ENCODE results near the gene PLA2G7.

The PLA2G7 gene

GRCh38 chr6:46733341-46733801 lies 1.8 kb downstream of the PLA2G7 start:
- no peak for ATAC-seq (ENCODE audit: insufficient read depth, low read depth)
- no peak overlapping the region for H3K9ac ChIP-seq (ENCODE audit: low read depth, low read length)

GRCh38 chr6:46730921-46731461 lies 4.2 kb downstream of the PLA2G7 start:
- no peak overlapping the region for H3K9ac ChIP-seq (ENCODE audit: low read depth, low read length)
- ATAC-seq (ENCODE audit: insufficient read depth, low read depth) (no peak), DNase-seq (no peak)
- TF ChIP-seq CTCF (IDR thresholded peaks at IDR 0.05; ENCODE audit: borderline replicate concordance, extremely low read depth, low read length, poor library complexity, severe bottlenecking) (no peak), EZH2 (IDR thresholded peaks at IDR 0.05; ENCODE audit: borderline replicate concordance, low read depth, low read length, severe bottlenecking) (no peak)
- H3K4me2 ChIP-seq (ENCODE audit: insufficient read depth, low read length) = no peak overlapping the region
- no peak overlapping the region for H3K4me3 ChIP-seq (ENCODE audit: low read depth in 1 of 2, low read length in 2 of 2)
- no peak overlapping the region for H2AFZ ChIP-seq (ENCODE audit: low read depth, low read length)
- no peaks in the 10 kb centered on the region for H3K36me3 ChIP-seq (ENCODE audit: insufficient read depth, low read length)
- no peak overlapping the region for H3K27ac ChIP-seq (ENCODE audit: low read length)
- no peaks in the 10 kb centered on the region for H3K4me1 ChIP-seq (ENCODE audit: insufficient read depth, low read length)
- H3K79me2 ChIP-seq (ENCODE audit: insufficient read depth, low read length) = no peaks in the 10 kb centered on the region
- H3K27me3 ChIP-seq (ENCODE audit: insufficient read depth, low read length, poor library complexity) = peaks cover 3% of the 10 kb centered on the region
- H4K20me1 ChIP-seq (ENCODE audit: insufficient read depth, low read length) = no peaks in the 10 kb centered on the region
- no peaks in the 10 kb centered on the region for H3K9me3 ChIP-seq (ENCODE audit: insufficient read depth, low read length, severe bottlenecking)

More at GRCh38 chr6:46733341-46733801, 1.8 kb downstream of the PLA2G7 start:
- Histone ChIP-seq H3K9me3 (ENCODE audit: insufficient read depth, low read length, severe bottlenecking) (no peaks in the 10 kb centered on the region), H2AFZ (ENCODE audit: low read depth, low read length) (no peak overlapping the region), H3K4me2 (ENCODE audit: insufficient read depth, low read length) (no peak overlapping the region), H3K27me3 (ENCODE audit: insufficient read depth, low read length, poor library complexity) (peaks cover 3% of the 10 kb centered on the region), H3K79me2 (ENCODE audit: insufficient read depth, low read length) (no peaks in the 10 kb centered on the region), H4K20me1 (ENCODE audit: insufficient read depth, low read length) (no peaks in the 10 kb centered on the region), H3K36me3 (ENCODE audit: insufficient read depth, low read length) (no peaks in the 10 kb centered on the region), H3K4me3 (ENCODE audit: low read depth in 1 of 2, low read length in 2 of 2) (no peak overlapping the region), H3K4me1 (ENCODE audit: insufficient read depth, low read length) (no peaks in the 10 kb centered on the region), H3K27ac (ENCODE audit: low read length) (no peak overlapping the region)
- DNase-seq = no peak
- TF ChIP-seq CTCF (IDR thresholded peaks at IDR 0.05; ENCODE audit: borderline replicate concordance, extremely low read depth, low read length, poor library complexity, severe bottlenecking) (no peak), EZH2 (IDR thresholded peaks at IDR 0.05; ENCODE audit: borderline replicate concordance, low read depth, low read length, severe bottlenecking) (no peak)

GRCh38 chr6:46729787-46730326 lies 5.3 kb downstream of the PLA2G7 start:
- Histone ChIP-seq H3K27me3 (ENCODE audit: insufficient read depth, low read length, poor library complexity) (peaks cover 3% of the 10 kb centered on the region), H3K27ac (ENCODE audit: low read length) (no peak overlapping the region), H4K20me1 (ENCODE audit: insufficient read depth, low read length) (no peaks in the 10 kb centered on the region), H3K79me2 (ENCODE audit: insufficient read depth, low read length) (no peaks in the 10 kb centered on the region), H3K9me3 (ENCODE audit: insufficient read depth, low read length, severe bottlenecking) (no peaks in the 10 kb centered on the region), H3K4me1 (ENCODE audit: insufficient read depth, low read length) (no peaks in the 10 kb centered on the region), H2AFZ (ENCODE audit: low read depth, low read length) (no peak overlapping the region), H3K4me2 (ENCODE audit: insufficient read depth, low read length) (no peak overlapping the region), H3K36me3 (ENCODE audit: insufficient read depth, low read length) (no peaks in the 10 kb centered on the region), H3K9ac (ENCODE audit: low read depth, low read length) (no peak overlapping the region), H3K4me3 (ENCODE audit: low read depth in 1 of 2, low read length in 2 of 2) (no peak overlapping the region)
- no peak for TF ChIP-seq CTCF (IDR thresholded peaks at IDR 0.05; ENCODE audit: borderline replicate concordance, extremely low read depth, low read length, poor library complexity, severe bottlenecking)
- TF ChIP-seq EZH2 (IDR thresholded peaks at IDR 0.05; ENCODE audit: borderline replicate concordance, low read depth, low read length, severe bottlenecking) = no peak
- no peak for DNase-seq
- no peak for ATAC-seq (ENCODE audit: insufficient read depth, low read depth)
